ENCODE measurements around the gene ZAP70. TPM values are rescaled to one million over a fixed set of nuclear protein-coding genes. Genes with fewer than 3 reads are reported as not detected.

Gene ZAP70
- total and polyA plus RNA-seq, 10 of the 15 experiments (the other 5 are each of a cell fraction or from before 2014, with no cell fraction given): 0.18 to 2.9 (median 1.2) TPM; not detected in 1

GRCh38 chr2:97697252-97698235 is 15.8 kb upstream of the ZAP70 start (continued):
- TF ChIP-seq CTCF (IDR thresholded peaks at IDR 0.05 in 2 of 3, conservative IDR thresholded peaks at IDR 0.05 in 1 of 3; ENCODE audit: control insufficient read depth in 2 of 3, extremely low read depth in 1 of 3, insufficient read depth in 1 of 3, low read depth in 3 of 3, low read length in 3 of 3): peak; percentile 81 to 98 (median 88); a peak in 5 of 6 replicates
- TF ChIP-seq BRCA1 (IDR thresholded peaks at IDR 0.05; ENCODE audit: low read depth, low read length): no peak
- no peak for TF ChIP-seq KAT2A (conservative IDR thresholded peaks at IDR 0.05; ENCODE audit: control insufficient read depth, low read depth, low read length)
- no peak for TF ChIP-seq ATF7 (IDR thresholded peaks at IDR 0.05; ENCODE audit: low read depth)
- no peak for TF ChIP-seq ZBTB4 (CRISPR knock-in tag; IDR thresholded peaks at IDR 0.05)
- TF ChIP-seq STAT1 (conservative IDR thresholded peaks at IDR 0.05): no peak
